SK-N-SH (cell line): ENCODE results near the gene MCM8.

ENCODE experiments used
- CTCF ChIP-seq: fragments of 200-600 bp; sonication (generic); IDR thresholded peaks from 2 replicates; pipeline ENCODE4 v1.6.1; 2017; ENCODE audit warnings: antibody characterized with exemption, mild to moderate bottlenecking, moderate library complexity
- EP300 ChIP-seq, 2 experiments: IDR thresholded peaks; 2 replicates each; pipeline versions ENCODE4 v1.4.0 to v1.6.1; 2012; ENCODE audit warnings: borderline replicate concordance in 1 of 2, low read depth in 1 of 2, low read length in 1 of 2
- EZH2phosphoT487 ChIP-seq: fragments of 200-600 bp; sonication (generic); IDR thresholded peaks from 2 replicates; pipeline ENCODE4 v1.6.1; 2017; ENCODE audit warnings: low read depth, mixed run types, mild to moderate bottlenecking, antibody characterized with exemption, moderate library complexity, borderline replicate concordance
- JUND ChIP-seq: IDR thresholded peaks from 2 replicates; pipeline ENCODE4 v1.4.0; 2012
- MAX ChIP-seq: IDR thresholded peaks from 2 replicates; pipeline ENCODE4 v1.4.0; 2012; ENCODE audit warnings: low read depth
- MEF2A ChIP-seq: IDR thresholded peaks from 2 replicates; pipeline ENCODE4 v1.4.0; 2012; ENCODE audit warnings: low read depth, borderline replicate concordance
- MXI1 ChIP-seq: IDR thresholded peaks from 2 replicates; pipeline ENCODE4 v1.6.1; 2012; ENCODE audit warnings: mild to moderate bottlenecking, low read depth, low read length, improper control_type of control experiment
- POLR2AphosphoS5 ChIP-seq: IDR thresholded peaks from 2 replicates; pipeline ENCODE4 v1.6.1; 2012; ENCODE audit warnings: low read depth, low read length
- RCOR1 ChIP-seq: fragments of 150-350 bp; IDR thresholded peaks from 2 replicates; pipeline ENCODE4 v1.6.1; 2017; ENCODE audit warnings: antibody characterized with exemption, low read length
- RFX5 ChIP-seq: IDR thresholded peaks from 2 replicates; pipeline ENCODE4 v1.6.1; 2012; ENCODE audit warnings: mild to moderate bottlenecking, improper control_type of control experiment, low read length
- RXRA ChIP-seq: IDR thresholded peaks from 2 replicates; pipeline ENCODE4 v1.4.0; 2012; ENCODE audit warnings: low read depth, mild to moderate bottlenecking, borderline replicate concordance
- SIN3A ChIP-seq: IDR thresholded peaks from 2 replicates; pipeline ENCODE4 v1.6.1; 2012; ENCODE audit warnings: low read depth, mild to moderate bottlenecking, low read length, moderate library complexity, borderline replicate concordance
- TEAD4 ChIP-seq: IDR thresholded peaks from 2 replicates; pipeline ENCODE4 v1.4.0; 2012; ENCODE audit warnings: mild to moderate bottlenecking, borderline replicate concordance; ENCODE audit not compliant: insufficient read depth

DNA sequence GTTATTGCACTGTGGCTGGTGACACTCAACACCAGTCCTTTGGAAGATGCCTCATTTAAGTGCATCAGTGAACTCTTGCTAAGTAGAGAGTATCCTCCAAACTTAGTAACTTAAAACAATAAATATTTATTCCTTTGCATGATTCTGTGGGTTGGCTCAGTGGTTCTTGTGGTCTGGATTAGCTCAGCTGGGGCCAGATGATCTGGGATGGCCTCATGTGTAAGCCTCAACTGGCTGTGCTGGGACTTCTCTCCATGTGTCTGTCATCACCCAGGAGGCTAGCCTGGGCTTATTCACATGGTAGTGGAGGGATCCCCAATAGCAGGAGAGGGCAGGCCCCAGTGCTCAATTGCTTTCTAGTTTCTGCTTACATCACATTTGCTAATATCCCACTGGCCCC is 95.1 kb downstream of the MCM8 start:
- no peak for TF ChIP-seq POLR2AphosphoS5
- TF ChIP-seq CTCF, result no peak
- TF ChIP-seq EZH2phosphoT487, result no peak
- no peak for TF ChIP-seq SIN3A
- TF ChIP-seq MAX, result no peak
- TF ChIP-seq JUND, result no peak
- no peak for TF ChIP-seq RFX5
- no peak for TF ChIP-seq MEF2A
- no peak for TF ChIP-seq EP300 (IDR thresholded peaks at IDR 0.05; ENCODE audit: borderline replicate concordance in 1 of 2, low read depth in 1 of 2, low read length in 1 of 2)
- TF ChIP-seq RCOR1, result no peak
- no peak for TF ChIP-seq MXI1
- no peak for TF ChIP-seq RXRA
- TF ChIP-seq TEAD4, result no peak
